HEK293T (cell line): ENCODE data around the gene NEBL.

Source experiments
- CTCF ChIA-PET: fragments of 350-600 bp; formaldehyde crosslinking; extraction: SDS; loops from one replicate; lab custom pipeline; 2021; ENCODE audit warnings: antibody characterized with exemption, inconsistent platforms; lab: Yijun Ruan, JAX
- POLR2A ChIA-PET: fragments of 350-600 bp; formaldehyde crosslinking; extraction: SDS; loops from one replicate; lab custom pipeline; 2020; ENCODE audit warnings: antibody characterized with exemption, inconsistent platforms; lab: Yijun Ruan, JAX
- DNase-seq: peaks from one replicate; pipeline ENCODE4 v3.0.0; 2012; ENCODE audit warnings: mixed read lengths; ENCODE audit errors: extremely low spot score
- ARNT ChIP-seq: fragments of 450-650 bp; IDR thresholded peaks from 2 replicates; pipeline ENCODE4 v1.6.1; 2017; ENCODE audit warnings: mild to moderate bottlenecking
- BHLHE40 ChIP-seq: fragments of 450-650 bp; IDR thresholded peaks from 2 replicates; pipeline ENCODE4 v1.6.1; 2016; ENCODE audit warnings: mild to moderate bottlenecking, moderate library complexity, borderline replicate concordance
- CTBP1 ChIP-seq: fragments of 450-650 bp; IDR thresholded peaks from 2 replicates; pipeline ENCODE4 v1.6.1; 2016; ENCODE audit warnings: borderline replicate concordance
- ELF4 ChIP-seq: fragments of 450-650 bp; IDR thresholded peaks from 2 replicates; pipeline ENCODE4 v1.6.1; 2017; ENCODE audit warnings: antibody characterized with exemption
- FOXA1 ChIP-seq: fragments of 450-650 bp; IDR thresholded peaks from 2 replicates; pipeline ENCODE4 v1.6.1; 2016; ENCODE audit warnings: mild to moderate bottlenecking
- FOXK2 ChIP-seq: fragments of 450-650 bp; IDR thresholded peaks from 2 replicates; pipeline ENCODE4 v1.6.1; 2016; ENCODE audit warnings: mild to moderate bottlenecking
- FOXM1 ChIP-seq: fragments of 450-650 bp; IDR thresholded peaks from 2 replicates; pipeline ENCODE4 v1.6.1; 2017; ENCODE audit warnings: mild to moderate bottlenecking, borderline replicate concordance
- HDGF ChIP-seq: fragments of 450-650 bp; IDR thresholded peaks from 2 replicates; pipeline ENCODE4 v1.6.1; 2017; ENCODE audit warnings: antibody characterized with exemption, borderline replicate concordance
- L3MBTL2 ChIP-seq: fragments of 450-650 bp; conservative IDR thresholded peaks from 2 replicates; pipeline ENCODE4 v1.6.1; 2016; ENCODE audit warnings: mild to moderate bottlenecking
- LEF1 ChIP-seq: fragments of 450-650 bp; IDR thresholded peaks from 2 replicates; pipeline ENCODE4 v1.6.1; 2017; ENCODE audit warnings: mild to moderate bottlenecking, borderline replicate concordance
- NFRKB ChIP-seq: fragments of 450-650 bp; IDR thresholded peaks from 2 replicates; pipeline ENCODE4 v1.6.1; 2016; ENCODE audit warnings: mild to moderate bottlenecking, moderate library complexity
- SP1 ChIP-seq: fragments of 450-650 bp; IDR thresholded peaks from 2 replicates; pipeline ENCODE4 v1.6.1; 2017
- SUZ12 ChIP-seq: fragments of 450-650 bp; IDR thresholded peaks from 2 replicates; pipeline ENCODE4 v1.6.1; 2016; ENCODE audit warnings: mild to moderate bottlenecking
- TARDBP ChIP-seq: fragments of 450-650 bp; IDR thresholded peaks from 2 replicates; pipeline ENCODE4 v1.6.1; 2016
- ZNF384 ChIP-seq: fragments of 450-650 bp; IDR thresholded peaks from 2 replicates; pipeline ENCODE4 v1.6.1; 2016
- TF ChIP-seq, protein P1 (sequence below): fragments of 450-650 bp; IDR thresholded peaks from 2 replicates; pipeline ENCODE4 v1.6.1; 2016

NEBL gene

DNA sequence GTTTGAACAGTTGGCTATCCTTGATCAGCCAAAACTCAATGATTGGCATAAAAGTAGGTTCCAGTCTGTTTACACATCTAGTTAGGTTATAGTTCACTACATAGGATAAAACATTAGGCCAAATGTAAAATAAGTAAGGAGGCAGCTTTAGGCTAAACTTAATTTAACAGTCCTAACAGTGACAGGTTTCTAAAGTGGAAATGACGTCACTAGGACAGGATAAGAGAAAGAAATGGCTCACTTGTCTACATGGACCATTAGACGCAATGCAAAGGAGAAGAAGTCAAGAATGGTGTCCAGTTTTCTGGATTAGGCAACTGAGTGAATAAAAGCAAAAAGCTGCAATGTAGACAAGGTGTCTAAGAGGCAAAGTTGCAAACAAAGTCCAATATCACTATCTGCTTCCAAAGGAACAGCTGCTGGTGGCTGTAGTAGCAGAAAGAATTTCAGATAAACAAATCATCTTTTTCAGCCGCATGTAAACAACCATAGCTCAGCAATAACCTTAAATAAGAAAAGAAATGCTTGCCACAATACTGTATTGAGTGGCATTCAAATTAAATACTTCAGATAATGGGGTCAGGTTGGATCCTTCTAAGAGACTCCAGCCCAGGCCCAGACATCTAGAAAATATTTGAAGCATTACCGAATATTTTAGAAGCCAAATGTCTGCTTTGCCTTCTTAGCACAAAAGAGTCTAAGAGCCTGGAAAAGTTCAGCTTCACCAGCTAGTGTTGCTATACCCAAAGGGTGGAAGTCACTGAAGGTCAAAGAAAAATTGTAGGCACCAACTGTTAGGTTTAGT, 154.2 kb downstream of the NEBL start:
- POLR2A ChIA-PET: no interaction called here
- CTCF ChIA-PET: no interaction called here
- no peak for TF ChIP-seq TARDBP
- DNase-seq: no peak

DNA sequence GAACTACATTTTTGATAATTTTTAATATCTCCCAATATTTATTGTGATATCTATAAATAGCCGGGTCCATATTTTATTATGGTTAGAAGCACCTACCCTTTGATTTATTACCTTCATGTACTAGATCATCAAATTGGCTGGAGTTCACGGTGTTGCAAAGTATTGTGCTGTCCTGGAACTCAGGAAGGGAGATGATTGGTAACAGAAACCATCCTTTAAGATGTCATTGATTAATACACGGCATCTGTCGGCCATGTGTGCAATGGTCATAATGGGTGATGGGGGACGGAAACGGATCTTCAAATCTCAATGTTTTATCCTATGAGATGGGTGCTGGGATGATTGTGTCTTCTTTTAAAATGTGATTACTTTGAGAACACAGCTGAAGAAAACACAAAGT, 157.0 kb downstream of the NEBL start:
- POLR2A ChIA-PET: no interaction called here
- CTCF ChIA-PET: no interaction called here
- DNase-seq: no peak
- TF ChIP-seq SUZ12 (no peak), NFRKB (no peak), HDGF (no peak), FOXM1 (no peak), TARDBP (no peak), BHLHE40 (no peak), FOXA1 (no peak), L3MBTL2 (no peak), ELF4 (no peak), SP1 (no peak), ZNF384 (no peak)
- TF ChIP-seq, protein P1, sequence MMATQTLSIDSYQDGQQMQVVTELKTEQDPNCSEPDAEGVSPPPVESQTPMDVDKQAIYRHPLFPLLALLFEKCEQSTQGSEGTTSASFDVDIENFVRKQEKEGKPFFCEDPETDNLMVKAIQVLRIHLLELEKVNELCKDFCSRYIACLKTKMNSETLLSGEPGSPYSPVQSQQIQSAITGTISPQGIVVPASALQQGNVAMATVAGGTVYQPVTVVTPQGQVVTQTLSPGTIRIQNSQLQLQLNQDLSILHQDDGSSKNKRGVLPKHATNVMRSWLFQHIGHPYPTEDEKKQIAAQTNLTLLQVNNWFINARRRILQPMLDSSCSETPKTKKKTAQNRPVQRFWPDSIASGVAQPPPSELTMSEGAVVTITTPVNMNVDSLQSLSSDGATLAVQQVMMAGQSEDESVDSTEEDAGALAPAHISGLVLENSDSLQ: no peak

DNA sequence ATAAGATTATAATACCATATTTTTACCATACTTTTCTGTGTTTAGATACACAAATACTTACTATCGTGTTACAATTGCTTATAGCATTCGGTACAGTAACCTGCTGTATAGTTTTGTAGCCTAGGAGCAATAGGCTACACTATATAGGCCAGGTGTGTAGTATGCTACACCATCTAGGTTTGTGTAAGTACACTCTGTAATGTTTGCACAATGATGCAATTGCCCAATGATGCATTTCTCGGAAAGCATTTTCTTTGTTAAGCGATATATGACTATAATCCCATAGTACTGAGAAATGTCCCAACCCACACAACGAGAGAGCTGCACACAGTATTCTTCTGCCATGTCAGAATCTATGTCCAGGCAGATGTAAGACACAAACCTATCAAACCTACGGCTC, 160.0 kb downstream of the NEBL start:
- DNase-seq: no peak
- TF ChIP-seq ZNF384 (no peak), HDGF (no peak), SP1 (no peak), FOXM1 (no peak), TARDBP (no peak), LEF1 (no peak), CTBP1 (no peak), FOXA1 (no peak), BHLHE40 (no peak), SUZ12 (no peak), NFRKB (no peak), ELF4 (no peak), ARNT (no peak), FOXK2 (no peak), L3MBTL2 (no peak)
- TF ChIP-seq, protein P1: no peak
- POLR2A ChIA-PET: no interaction called here
- CTCF ChIA-PET: no interaction called here
